HG03135 (cell line): ENCODE data around the gene CHRDL2.
"Not testable (repeated sequence)": the region's sequence is repeated elsewhere in the genome, so short reads cannot be mapped to it uniquely, and the experiment has no call there.

Experiments used
- ATAC-seq: cut with Tn5 transposase; IDR thresholded peaks from one replicate; pipeline ENCODE4 v1.9.1; 2021; ENCODE audit warnings: mild to moderate bottlenecking, moderate library complexity; ENCODE audit not compliant: unreplicated experiment

CHRDL2 gene

DNA sequence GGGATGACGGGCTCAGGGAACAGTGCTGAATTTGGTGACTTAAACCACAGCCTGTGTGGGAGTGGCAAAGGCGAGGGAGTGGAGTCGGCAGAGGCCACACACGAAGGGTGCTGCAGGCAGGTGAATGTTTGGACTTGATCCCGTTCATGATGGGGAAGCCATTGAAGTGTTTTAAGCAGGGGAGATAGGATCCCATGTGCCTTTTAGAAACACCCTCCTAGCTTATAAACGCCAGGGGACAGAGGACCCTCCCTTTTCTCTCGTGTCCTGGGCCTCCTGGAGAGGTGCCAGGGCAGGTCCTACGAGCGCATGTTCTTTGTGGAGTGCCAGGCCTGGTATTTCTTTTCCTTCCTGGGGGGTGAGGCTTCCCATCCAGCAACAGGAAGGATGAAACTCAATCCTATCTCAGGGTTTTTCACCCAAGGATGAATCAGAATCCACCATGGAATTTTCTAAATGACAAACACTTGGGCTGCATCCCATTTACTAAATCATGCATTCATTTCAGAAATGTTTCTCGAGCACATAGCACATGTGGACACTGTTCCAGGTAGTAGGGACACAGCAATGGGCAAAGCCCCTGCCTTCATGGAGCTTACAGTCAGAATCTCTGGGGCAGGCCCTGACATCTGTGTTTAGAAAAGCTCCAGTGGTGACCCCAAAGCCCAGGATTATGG is 59.6 kb downstream of the CHRDL2 start:
- ATAC-seq = no peak

DNA sequence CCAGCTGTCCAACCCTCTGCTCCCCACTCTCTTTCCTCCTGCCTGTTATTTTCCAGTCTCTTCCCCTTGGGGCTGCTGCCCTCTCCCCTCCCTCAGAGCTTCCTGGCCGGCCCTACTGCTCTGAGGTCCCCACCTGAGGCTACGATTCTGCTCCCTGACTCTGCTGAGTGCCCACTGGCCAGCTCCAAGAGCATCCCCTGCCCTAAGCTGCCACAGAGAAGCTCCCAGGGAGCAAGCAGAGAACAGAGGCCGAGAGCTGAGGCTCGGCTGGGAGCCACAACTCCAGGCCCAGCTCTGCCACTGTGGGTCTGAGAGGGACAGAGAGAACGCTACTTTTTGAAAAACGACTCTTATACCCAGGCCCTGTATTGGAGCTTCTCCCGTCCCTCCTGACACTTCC is 61.1 kb downstream of the CHRDL2 start:
- ATAC-seq = no peak

- no peak for ATAC-seq
These were observed 61.7 kb downstream of the CHRDL2 start for GRCh38 chr11:74669211-74670160.

DNA sequence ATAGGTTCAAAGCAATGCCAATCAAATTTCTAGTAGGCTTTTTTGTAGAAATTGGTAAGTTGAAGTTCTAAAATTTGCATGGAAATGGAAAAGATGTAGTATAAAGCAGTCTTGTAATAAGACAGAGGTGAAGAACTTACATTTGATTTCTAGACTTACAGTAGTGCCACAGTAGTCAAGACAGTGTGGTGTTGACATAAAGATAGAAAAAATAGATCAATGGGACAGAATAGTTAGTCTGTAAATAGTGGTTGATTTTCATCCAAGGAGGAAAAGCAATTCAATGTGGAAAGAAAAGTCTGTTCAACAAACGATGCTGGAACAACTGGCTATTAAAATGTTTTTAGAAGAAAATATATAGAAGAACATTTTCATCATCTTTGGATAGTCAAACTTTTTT is 67.9 kb downstream of the CHRDL2 start:
- no peak for ATAC-seq

DNA sequence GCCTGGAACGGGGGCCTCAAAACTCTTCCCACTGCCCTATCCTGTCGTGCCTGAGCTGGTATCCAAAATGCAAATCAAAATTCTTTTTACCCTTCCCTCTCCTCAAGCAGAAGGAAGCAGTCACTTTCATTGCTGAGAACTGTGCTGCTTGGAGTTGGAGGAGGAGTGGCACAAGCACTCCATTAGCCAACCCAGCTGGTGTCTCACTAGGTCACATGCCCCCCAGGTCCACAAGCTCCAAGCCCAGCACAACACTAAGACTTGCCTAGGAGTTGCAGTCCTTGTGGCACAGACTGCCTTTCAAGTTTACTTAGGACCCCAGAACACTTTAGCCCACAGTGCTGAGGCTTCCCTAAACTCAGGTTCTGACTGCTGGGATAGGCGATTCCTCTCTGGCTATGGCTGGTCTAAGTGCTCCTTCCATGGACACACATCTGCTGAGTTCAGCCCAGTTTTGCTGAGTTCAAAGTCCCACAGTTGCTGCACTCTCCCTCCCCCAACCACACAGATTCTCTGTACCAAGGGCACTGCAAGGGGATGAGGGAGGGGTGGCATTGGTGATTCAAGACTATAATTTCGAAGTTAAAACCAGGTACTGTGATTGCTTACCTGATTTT is 68.6 kb downstream of the CHRDL2 start:
- no peak for ATAC-seq

DNA sequence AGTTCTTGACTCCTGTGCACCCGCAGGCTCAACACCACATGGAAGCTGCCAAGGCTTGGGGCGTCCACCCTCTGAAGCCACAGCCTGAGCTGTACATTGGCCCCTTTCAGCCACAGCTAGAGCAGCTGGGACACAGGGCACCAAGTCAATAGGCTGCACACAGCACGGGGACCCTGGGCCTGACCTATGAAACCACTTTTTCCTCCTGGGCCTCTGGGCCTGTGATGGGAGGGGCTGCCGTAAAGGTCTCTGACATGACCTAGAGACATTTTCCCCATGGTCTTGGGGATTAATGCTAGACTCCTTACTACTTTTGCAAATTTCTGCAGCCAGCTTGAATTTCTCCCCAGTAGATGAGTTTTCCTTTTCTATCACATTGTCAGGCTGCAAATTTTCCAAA is 72.1 kb downstream of the CHRDL2 start:
- not testable (repeated sequence) for ATAC-seq

DNA sequence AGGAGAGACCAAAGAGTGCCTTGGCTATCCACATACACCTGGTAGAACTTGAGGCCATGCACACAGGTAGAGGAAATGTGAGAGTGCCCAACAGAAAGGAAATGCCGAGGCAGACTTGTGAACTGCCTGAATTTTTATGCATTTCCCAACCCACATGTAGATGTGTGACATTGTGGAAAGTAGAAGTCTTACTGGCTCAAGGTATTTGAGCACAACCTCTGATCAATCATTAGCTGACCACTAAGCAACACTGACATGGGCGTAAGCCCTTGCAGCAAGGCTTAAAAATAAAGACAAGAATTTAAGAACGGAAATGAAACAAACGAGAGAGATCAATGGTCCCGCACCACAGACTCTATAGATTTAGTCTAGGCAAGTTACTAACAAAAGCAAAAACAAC is 76.2 kb downstream of the CHRDL2 start:
- no peak for ATAC-seq

- no peak for ATAC-seq
These were observed 80.7 kb downstream of the CHRDL2 start for GRCh38 chr11:74650498-74650897.

- no peak for ATAC-seq
These were observed 82.3 kb downstream of the CHRDL2 start for GRCh38 chr11:74648894-74649293.

DNA sequence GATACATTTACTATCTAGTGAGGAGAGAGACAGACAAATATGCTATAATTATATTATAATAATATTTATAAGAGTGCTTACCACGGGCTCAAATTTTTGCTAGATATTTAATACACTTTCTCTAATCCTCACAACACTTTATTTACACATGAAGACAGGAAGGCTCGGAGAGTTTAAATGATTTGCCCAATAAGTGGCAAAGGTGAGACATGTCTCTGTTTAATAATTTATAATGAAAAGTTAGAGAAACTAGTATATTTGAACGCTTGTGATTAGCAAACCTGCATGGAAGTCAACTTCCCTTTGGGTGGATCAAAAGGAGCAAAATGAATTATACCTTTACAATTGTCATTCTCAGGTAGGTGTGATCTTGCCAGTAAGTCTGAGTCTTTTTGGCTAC is 83.4 kb downstream of the CHRDL2 start:
- ATAC-seq = no peak

- ATAC-seq = no peak
These were observed 83.8 kb downstream of the CHRDL2 start for GRCh38 chr11:74647404-74647803.

DNA sequence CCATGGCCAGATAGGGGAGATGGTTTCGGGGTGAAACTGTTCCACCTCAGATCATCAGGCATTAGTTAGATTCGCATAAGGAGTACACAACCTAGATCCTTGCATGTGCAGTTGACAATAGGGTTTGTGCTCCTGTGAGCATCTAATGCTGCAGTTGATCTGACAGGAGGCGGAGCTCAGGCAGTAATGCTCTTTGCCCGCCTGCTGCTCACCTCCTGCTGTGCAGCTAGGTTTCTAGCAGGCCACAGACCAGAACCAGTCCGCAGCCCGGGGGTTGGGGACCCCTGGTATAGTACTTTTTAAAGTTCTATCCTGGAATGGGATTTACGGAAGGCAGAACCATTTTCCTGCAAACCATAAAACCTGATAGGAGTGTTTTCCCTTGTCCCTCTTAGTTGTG is 84.3 kb downstream of the CHRDL2 start:
- ATAC-seq = no peak
